MCF 10A (cell line): Measurements from ENCODE around the gene ZDHHC5. TPM values are rescaled to one million over a fixed set of nuclear protein-coding genes. Genes with fewer than 3 reads are reported as not detected.

Source experiments
- BruUV-seq: library from RNA; stranded (reverse); fragments of 400-500 nt; replicated peaks from 2 replicates; lab custom pipeline; 2021; lab: Mats Ljungman, UMichigan
- CTCF ChIA-PET: fragments of 300-600 bp; sonication (Branson Sonifier 250); formaldehyde crosslinking; extraction: SDS; loops from one replicate; lab custom pipeline; 2021; ENCODE audit warnings: antibody characterized with exemption, inconsistent platforms; lab: Yijun Ruan, JAX
- POLR2A ChIA-PET: fragments of 300-600, 350-650 bp; sonication (Branson Sonifier 250); formaldehyde crosslinking; extraction: SDS; loops from one replicate; lab custom pipeline; 2020; ENCODE audit warnings: antibody characterized with exemption, inconsistent platforms; lab: Yijun Ruan, JAX
- DNase-seq: peaks from one replicate; pipeline ENCODE4 v3.0.0-alpha.2; 2018; ENCODE audit not compliant: unreplicated experiment
- H3K27ac Mint-ChIP-seq: one replicate; pipeline ENCODE4 v1.8.0; 2022; ENCODE audit warnings: mild to moderate bottlenecking, low read depth, mixed read lengths; ENCODE audit not compliant: unreplicated experiment
- H3K27me3 Mint-ChIP-seq: one replicate; pipeline ENCODE4 v1.8.0; 2022; ENCODE audit warnings: mixed read lengths; ENCODE audit not compliant: insufficient read depth, unreplicated experiment
- H3K36me3 Mint-ChIP-seq: one replicate; pipeline ENCODE4 v1.8.0; 2022; ENCODE audit warnings: mild to moderate bottlenecking, moderate library complexity, mixed read lengths; ENCODE audit not compliant: insufficient read depth, unreplicated experiment
- H3K4me1 Mint-ChIP-seq: one replicate; pipeline ENCODE4 v1.8.0; 2022; ENCODE audit warnings: mixed read lengths; ENCODE audit not compliant: insufficient read depth, unreplicated experiment
- H3K4me3 Mint-ChIP-seq: one replicate; pipeline ENCODE4 v1.8.0; 2022; ENCODE audit warnings: mild to moderate bottlenecking, moderate library complexity, mixed read lengths; ENCODE audit not compliant: unreplicated experiment
- H3K9me3 Mint-ChIP-seq: one replicate; pipeline ENCODE4 v1.8.0; 2022; ENCODE audit warnings: mixed read lengths; ENCODE audit not compliant: unreplicated experiment
- intact Hi-C: fragments of 100-400 bp; cut with micrococcal nuclease; formaldehyde crosslinking; loops from 2 replicates; pipeline ENCODE4 v1.14.1; 2022
- total RNA-seq: library from RNA; stranded (reverse); gene quantifications from 2 replicates; pipeline ENCODE4 v1.2.3, GENCODE V29; 2022
- TF ChIP-seq, protein P1 (sequence below): fragments of 200-600 bp; IDR thresholded peaks from one replicate; pipeline ENCODE4 v1.8.0; 2022; ENCODE audit warnings: antibody characterized with exemption, mild to moderate bottlenecking; ENCODE audit not compliant: unreplicated experiment

ZDHHC5 gene
- total RNA-seq, 1 experiment from 2014 or later, result 73.8 TPM

DNA sequence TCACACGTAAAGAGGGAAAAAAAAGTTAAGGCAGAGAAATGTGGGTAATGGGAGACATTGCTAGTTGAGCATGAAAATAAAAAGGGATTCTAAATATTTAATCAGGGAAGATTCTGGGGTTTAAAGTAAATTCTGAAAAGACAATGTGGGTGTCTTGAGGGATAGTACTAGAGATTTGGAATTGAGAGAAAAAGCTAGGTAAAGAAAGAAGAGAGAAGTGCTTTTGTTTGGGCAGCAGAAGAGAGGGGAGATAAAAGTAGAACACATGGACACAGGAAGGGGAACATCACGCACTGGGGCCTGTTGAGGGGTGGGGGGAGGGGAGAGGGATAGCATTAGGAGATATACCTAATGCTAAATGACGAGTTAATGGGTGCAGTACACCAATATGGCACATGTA lies 14.8 kb upstream of the ZDHHC5 start:
- Mint-ChIP-seq H3K4me3 (no peak overlapping the region), H3K27me3 (peaks cover 13% of the 10 kb centered on the region), H3K9me3 (no peaks in the 10 kb centered on the region), H3K36me3 (peaks cover 8% of the 10 kb centered on the region), H3K4me1 (peaks cover 31% of the 10 kb centered on the region), H3K27ac (no peak overlapping the region)
- intact Hi-C loops, result no loop called here
- TF ChIP-seq, protein P1, sequence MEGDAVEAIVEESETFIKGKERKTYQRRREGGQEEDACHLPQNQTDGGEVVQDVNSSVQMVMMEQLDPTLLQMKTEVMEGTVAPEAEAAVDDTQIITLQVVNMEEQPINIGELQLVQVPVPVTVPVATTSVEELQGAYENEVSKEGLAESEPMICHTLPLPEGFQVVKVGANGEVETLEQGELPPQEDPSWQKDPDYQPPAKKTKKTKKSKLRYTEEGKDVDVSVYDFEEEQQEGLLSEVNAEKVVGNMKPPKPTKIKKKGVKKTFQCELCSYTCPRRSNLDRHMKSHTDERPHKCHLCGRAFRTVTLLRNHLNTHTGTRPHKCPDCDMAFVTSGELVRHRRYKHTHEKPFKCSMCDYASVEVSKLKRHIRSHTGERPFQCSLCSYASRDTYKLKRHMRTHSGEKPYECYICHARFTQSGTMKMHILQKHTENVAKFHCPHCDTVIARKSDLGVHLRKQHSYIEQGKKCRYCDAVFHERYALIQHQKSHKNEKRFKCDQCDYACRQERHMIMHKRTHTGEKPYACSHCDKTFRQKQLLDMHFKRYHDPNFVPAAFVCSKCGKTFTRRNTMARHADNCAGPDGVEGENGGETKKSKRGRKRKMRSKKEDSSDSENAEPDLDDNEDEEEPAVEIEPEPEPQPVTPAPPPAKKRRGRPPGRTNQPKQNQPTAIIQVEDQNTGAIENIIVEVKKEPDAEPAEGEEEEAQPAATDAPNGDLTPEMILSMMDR, result no peak
- no peak for DNase-seq
- CTCF ChIA-PET, result interaction anchor here (0.6 to 2.5 kb wide), 5 partner anchors 9 to 197 kb away, joined by 3 to 9 read pairs (median 4); partner anchors contain the start of gene UBE2L6
- BruUV-seq, result no TSS peak
- POLR2A ChIA-PET, result no interaction called here

DNA sequence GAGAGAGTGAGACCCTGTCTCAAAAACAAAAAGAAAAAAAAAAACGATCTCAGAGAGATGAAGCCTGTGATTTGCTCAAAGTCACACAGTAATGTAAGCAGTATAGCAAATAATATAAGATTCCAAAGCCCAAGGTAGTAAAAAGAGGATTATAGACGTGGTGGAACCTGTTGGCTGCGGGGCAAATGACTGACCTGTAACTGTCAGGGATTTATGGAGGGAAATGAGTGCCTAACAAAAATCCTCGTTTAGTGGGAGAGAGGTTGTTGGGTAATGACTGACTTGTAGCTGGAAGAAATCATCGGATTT lies 11.1 kb upstream of the ZDHHC5 start:
- Mint-ChIP-seq H3K9me3 (no peaks in the 10 kb centered on the region), H3K36me3 (peaks cover 43% of the 10 kb centered on the region), H3K27me3 (no peaks in the 10 kb centered on the region), H3K4me3 (peak overlapping the region; percentile 100), H3K27ac (peak overlapping the region; percentile 97), H3K4me1 (peaks cover 12% of the 10 kb centered on the region)
- TSS peak; percentile 98 for BruUV-seq
- ChIA-PET CTCF (interaction anchor here (0.6 to 1.8 kb wide), 9 partner anchors 9 to 309 kb away, joined by 3 to 6 read pairs (median 4); partner anchors contain the start of gene UBE2L6), POLR2A (interaction anchor here (0.7 to 3.2 kb wide), 10 partner anchors 8 to 920 kb away, joined by 3 to 36 read pairs (median 6); partner anchors contain the start of genes MED19, TIMM10, TMX2 and UBE2L6)
- intact Hi-C loops, result loop anchor here (1.0 kb wide), 1 partner anchor 10 kb away; no protein-coding TSS in a partner anchor
- TF ChIP-seq, protein P1, result no peak
- no peak for DNase-seq

DNA sequence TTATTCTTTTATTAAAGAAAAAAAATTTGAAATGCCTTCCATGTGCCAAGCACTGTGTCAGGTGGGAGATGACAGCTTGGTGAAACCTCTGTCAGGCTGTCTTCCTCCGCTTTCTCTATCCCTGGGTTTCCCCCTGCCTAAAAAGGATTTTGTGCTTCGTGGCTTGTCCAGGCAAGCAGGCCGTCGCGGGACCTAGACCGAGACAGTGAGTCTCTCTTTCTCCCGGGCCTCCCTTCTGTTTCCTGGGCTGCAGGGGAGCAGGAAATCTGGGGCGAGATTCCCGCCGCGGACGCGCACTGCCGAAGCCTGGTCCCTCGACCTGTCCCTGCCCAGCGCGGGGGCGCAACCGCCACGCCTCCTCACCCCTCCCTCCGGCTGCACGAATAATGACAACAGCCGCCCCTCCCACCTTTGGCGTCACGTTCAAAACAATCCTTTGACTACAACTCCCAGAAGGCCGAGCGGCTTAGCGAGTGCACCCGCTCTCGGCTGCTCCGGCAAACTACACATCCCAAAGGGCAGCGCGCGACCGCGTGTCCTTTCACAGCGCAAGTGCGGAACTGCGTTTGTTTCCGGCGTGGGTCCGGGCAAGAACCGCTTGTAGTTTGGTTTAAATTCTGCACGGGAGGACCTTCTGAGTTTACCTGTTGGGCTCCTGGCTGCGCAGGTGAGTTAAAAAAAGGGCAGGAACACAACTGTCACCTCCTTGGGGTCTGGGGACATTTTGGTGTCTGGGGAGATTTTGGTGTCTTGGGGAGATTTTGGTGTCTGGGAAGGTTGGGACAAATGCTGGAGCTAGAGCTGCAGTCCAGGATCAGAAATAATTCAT lies 10.5 kb upstream of the ZDHHC5 start, which contains the start of gene CLP1:
CLP1 (plus strand) TSS at position 569 of the 829 bp plus-strand sequence. CDS start 1,715 bp downstream, outside the sequence.
- TF ChIP-seq, protein P1, result no peak
- Mint-ChIP-seq H3K9me3 (no peaks in the 10 kb centered on the region), H3K4me1 (peaks cover 13% of the 10 kb centered on the region), H3K27ac (peak within 1 kb of the TSS; percentile 97), H3K4me3 (peak within 1 kb of the TSS; percentile 100), H3K36me3 (peaks cover 49% of the 10 kb centered on the region), H3K27me3 (no peaks in the 10 kb centered on the region)
- intact Hi-C loops, result loop anchor here (1.0 kb wide), 1 partner anchor 10 kb away; no protein-coding TSS in a partner anchor
- POLR2A ChIA-PET, result interaction anchor here (0.7 to 3.2 kb wide), 9 partner anchors 9 to 323 kb away, joined by 3 to 36 read pairs (median 6); partner anchors contain the start of genes MED19, TIMM10, TMX2 and UBE2L6
- peak; percentile 99 for DNase-seq
- no TSS peak for BruUV-seq
- CTCF ChIA-PET, result interaction anchor here (0.6 to 1.8 kb wide), 9 partner anchors 9 to 309 kb away, joined by 3 to 6 read pairs (median 4); partner anchors contain the start of gene UBE2L6

DNA sequence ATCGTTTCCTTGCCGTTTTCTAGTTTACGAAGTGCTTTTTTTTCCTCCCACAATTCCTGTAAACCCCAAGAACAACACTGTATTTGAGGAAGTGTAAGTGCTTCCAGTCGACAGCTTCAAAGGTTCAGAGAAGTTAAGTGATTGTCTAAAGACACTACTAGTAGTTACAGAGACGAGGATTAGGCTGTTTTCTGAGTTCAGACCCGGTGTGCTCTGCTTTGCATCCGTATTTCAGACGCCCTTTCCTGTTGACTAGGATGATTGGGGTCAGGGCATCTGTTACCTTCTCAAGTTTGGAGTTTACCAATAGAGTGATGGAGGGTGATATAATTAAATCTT lies 9.9 kb upstream of the ZDHHC5 start:
- peaks cover 55% of the 10 kb centered on the region for H3K36me3 Mint-ChIP-seq
- no peaks in the 10 kb centered on the region for H3K27me3 Mint-ChIP-seq
- DNase-seq, result no peak
- H3K4me3 Mint-ChIP-seq, result peak overlapping the region; percentile 100
- BruUV-seq, result TSS peak; percentile 75
- intact Hi-C loops, result no loop called here
- H3K9me3 Mint-ChIP-seq, result no peaks in the 10 kb centered on the region
- POLR2A ChIA-PET, result interaction anchor here (0.6 to 3.2 kb wide), 6 partner anchors 8 to 127 kb away, joined by 3 to 36 read pairs (median 8); partner anchors contain the start of genes MED19, TIMM10, TMX2 and UBE2L6
- H3K4me1 Mint-ChIP-seq, result peaks cover 15% of the 10 kb centered on the region
- TF ChIP-seq, protein P1, result no peak
- peak overlapping the region; percentile 97 for H3K27ac Mint-ChIP-seq
- CTCF ChIA-PET, result interaction anchor here (0.6 to 1.8 kb wide), 5 partner anchors 14 to 227 kb away, joined by 3 to 5 read pairs (median 4); no protein-coding TSS in a partner anchor
